Measurements from ENCODE around the gene ERG28. TPM values are rescaled to one million over a fixed set of nuclear protein-coding genes. Genes with fewer than 3 reads are reported as not detected.

ERG28 gene
- total and polyA plus RNA-seq, 2 experiments from 2014 or later = 27.9 to 95.1 TPM

GRCh38 chr14:75614179-75614578, 46.5 kb downstream of the ERG28 start:
- H3K27ac ChIP-seq (ENCODE audit: low read depth) = no peak overlapping the region
- H3K9me2 ChIP-seq (ENCODE audit: insufficient read depth) = no peaks in the 10 kb centered on the region
- no peak for DNase-seq (ENCODE audit: low spot score)
- H3K9me3 Mint-ChIP-seq = no peaks in the 10 kb centered on the region
- no peaks in the 10 kb centered on the region for H4K20me1 ChIP-seq (replicated peaks; ENCODE audit: insufficient read depth)
- no peaks in the 10 kb centered on the region for H3F3A ChIP-seq (replicated peaks; ENCODE audit: low read depth)
- H3K4me1 ChIP-seq (ENCODE audit: insufficient read depth) = no peaks in the 10 kb centered on the region
- no peak overlapping the region for H3K4me3 ChIP-seq
- H3K27me3 ChIP-seq (ENCODE audit: insufficient read depth) = no peaks in the 10 kb centered on the region
- no peak overlapping the region for H3K4me2 ChIP-seq
- H3K36me3 ChIP-seq (ENCODE audit: insufficient read depth) = no peaks in the 10 kb centered on the region
- no peak overlapping the region for H3K4me3 Mint-ChIP-seq
- TF ChIP-seq NANOG (IDR thresholded peaks at IDR 0.05; ENCODE audit: borderline replicate concordance) (no peak), ZNF331 (CRISPR knock-in tag; IDR thresholded peaks at IDR 0.05; ENCODE audit: low read depth) (no peak), ZNF114 (CRISPR knock-in tag; IDR thresholded peaks at IDR 0.05) (no peak), JUNB (IDR thresholded peaks at IDR 0.05; ENCODE audit: unreplicated experiment) (no peak), ETS1 (IDR thresholded peaks at IDR 0.05) (no peak), CREB1 (CRISPR knock-in tag; IDR thresholded peaks at IDR 0.05; ENCODE audit: low read depth) (no peak)
- TF ChIP-seq, protein P1, sequence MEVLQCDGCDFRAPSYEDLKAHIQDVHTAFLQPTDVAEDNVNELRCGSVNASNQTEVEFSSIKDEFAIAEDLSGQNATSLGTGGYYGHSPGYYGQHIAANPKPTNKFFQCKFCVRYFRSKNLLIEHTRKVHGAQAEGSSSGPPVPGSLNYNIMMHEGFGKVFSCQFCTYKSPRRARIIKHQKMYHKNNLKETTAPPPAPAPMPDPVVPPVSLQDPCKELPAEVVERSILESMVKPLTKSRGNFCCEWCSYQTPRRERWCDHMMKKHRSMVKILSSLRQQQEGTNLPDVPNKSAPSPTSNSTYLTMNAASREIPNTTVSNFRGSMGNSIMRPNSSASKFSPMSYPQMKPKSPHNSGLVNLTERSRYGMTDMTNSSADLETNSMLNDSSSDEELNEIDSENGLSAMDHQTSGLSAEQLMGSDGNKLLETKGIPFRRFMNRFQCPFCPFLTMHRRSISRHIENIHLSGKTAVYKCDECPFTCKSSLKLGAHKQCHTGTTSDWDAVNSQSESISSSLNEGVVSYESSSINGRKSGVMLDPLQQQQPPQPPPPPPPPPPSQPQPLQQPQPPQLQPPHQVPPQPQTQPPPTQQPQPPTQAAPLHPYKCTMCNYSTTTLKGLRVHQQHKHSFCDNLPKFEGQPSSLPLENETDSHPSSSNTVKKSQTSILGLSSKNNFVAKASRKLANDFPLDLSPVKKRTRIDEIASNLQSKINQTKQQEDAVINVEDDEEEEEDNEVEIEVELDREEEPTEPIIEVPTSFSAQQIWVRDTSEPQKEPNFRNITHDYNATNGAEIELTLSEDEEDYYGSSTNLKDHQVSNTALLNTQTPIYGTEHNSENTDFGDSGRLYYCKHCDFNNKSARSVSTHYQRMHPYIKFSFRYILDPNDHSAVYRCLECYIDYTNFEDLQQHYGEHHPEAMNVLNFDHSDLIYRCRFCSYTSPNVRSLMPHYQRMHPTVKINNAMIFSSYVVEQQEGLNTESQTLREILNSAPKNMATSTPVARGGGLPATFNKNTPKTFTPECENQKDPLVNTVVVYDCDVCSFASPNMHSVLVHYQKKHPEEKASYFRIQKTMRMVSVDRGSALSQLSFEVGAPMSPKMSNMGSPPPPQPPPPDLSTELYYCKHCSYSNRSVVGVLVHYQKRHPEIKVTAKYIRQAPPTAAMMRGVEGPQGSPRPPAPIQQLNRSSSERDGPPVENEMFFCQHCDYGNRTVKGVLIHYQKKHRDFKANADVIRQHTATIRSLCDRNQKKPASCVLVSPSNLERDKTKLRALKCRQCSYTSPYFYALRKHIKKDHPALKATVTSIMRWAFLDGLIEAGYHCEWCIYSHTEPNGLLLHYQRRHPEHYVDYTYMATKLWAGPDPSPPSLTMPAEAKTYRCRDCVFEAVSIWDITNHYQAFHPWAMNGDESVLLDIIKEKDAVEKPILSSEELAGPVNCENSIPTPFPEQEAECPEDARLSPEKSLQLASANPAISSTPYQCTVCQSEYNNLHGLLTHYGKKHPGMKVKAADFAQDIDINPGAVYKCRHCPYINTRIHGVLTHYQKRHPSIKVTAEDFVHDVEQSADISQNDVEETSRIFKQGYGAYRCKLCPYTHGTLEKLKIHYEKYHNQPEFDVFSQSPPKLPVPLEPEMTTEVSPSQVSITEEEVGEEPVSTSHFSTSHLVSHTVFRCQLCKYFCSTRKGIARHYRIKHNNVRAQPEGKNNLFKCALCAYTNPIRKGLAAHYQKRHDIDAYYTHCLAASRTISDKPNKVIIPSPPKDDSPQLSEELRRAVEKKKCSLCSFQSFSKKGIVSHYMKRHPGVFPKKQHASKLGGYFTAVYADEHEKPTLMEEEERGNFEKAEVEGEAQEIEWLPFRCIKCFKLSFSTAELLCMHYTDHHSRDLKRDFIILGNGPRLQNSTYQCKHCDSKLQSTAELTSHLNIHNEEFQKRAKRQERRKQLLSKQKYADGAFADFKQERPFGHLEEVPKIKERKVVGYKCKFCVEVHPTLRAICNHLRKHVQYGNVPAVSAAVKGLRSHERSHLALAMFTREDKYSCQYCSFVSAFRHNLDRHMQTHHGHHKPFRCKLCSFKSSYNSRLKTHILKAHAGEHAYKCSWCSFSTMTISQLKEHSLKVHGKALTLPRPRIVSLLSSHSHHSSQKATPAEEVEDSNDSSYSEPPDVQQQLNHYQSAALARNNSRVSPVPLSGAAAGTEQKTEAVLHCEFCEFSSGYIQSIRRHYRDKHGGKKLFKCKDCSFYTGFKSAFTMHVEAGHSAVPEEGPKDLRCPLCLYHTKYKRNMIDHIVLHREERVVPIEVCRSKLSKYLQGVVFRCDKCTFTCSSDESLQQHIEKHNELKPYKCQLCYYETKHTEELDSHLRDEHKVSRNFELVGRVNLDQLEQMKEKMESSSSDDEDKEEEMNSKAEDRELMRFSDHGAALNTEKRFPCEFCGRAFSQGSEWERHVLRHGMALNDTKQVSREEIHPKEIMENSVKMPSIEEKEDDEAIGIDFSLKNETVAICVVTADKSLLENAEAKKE (CRISPR knock-in tag; IDR thresholded peaks at IDR 0.05) = no peak
- H3K27ac Mint-ChIP-seq = no peak overlapping the region
- ATAC-seq = no peak
- H3K79me2 ChIP-seq (replicated peaks; ENCODE audit: insufficient read depth) = no peaks in the 10 kb centered on the region
- no peaks in the 10 kb centered on the region for H3K4me1 Mint-ChIP-seq
- H3K36me3 Mint-ChIP-seq (ENCODE audit: low read depth) = no peaks in the 10 kb centered on the region; the same call in 1 of the 3 replicates
- H3K27me3 Mint-ChIP-seq (ENCODE audit: insufficient read depth, low read depth, poor library complexity) = no peaks in the 10 kb centered on the region
- H2AFZ ChIP-seq = no peak overlapping the region

Measured in GM23338 (cell line).